Activated CD4-positive, alpha-beta T cell treated with anti-CD3 and anti-CD28 coated beads for 4 hours (primary cell): ENCODE results near the gene CCDC73.
"Not testable (repeated sequence)": the region's sequence is repeated elsewhere in the genome, so short reads cannot be mapped to it uniquely, and the experiment has no call there.

Experiments used
- DNase-seq, 2 donors: peaks; one replicate each; pipeline ENCODE4 v3.0.0-alpha.2; 2020

CCDC73 gene

DNA sequence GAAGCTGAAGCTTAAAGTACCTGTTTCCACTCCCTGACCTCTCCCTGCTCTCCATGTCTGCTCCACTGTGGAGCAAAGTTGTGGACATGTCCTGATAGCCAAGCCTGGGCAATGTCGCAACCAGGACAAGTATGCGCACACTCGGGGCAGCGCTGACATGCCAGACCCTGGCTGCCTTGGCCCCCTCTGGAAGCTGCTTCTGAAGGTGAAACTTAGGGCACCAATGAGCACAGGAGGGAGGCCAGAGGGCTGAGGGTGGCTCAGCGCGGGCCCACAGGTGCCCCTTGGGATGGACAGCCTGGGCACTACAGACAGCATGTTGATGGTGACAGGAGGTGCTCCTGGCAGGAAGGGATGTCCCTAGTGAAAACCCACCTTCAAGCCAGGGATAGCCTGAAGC, 90.2 kb downstream of the CCDC73 start:
- DNase-seq: no peak

- no peak for DNase-seq
Observed at GRCh38 chr11:32701616-32702015, 92.8 kb downstream of the CCDC73 start.

- DNase-seq: no peak
Observed at GRCh38 chr11:32698579-32698978, 95.9 kb downstream of the CCDC73 start.

- DNase-seq: no peak
Observed at GRCh38 chr11:32671051-32671450, 123.4 kb downstream of the CCDC73 start.

DNA sequence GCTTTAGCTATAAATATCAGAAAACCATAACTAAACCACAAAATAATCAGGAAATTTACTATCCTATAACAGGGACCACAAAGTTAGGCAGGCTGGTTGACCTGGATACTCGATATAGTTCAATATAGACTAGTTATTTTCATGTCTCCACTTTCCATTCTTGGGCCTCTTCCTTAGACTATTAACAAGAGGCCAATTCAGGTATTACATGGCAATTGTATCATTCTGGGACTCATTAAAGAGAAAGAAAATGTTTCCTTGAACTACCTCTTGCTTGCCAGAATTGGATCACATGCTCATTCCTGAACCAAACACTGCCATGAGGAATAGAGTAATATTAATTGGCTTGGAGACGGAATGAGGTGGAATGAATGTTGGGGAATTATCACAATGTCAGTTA, 134.8 kb downstream of the CCDC73 start:
- DNase-seq: no peak

DNA sequence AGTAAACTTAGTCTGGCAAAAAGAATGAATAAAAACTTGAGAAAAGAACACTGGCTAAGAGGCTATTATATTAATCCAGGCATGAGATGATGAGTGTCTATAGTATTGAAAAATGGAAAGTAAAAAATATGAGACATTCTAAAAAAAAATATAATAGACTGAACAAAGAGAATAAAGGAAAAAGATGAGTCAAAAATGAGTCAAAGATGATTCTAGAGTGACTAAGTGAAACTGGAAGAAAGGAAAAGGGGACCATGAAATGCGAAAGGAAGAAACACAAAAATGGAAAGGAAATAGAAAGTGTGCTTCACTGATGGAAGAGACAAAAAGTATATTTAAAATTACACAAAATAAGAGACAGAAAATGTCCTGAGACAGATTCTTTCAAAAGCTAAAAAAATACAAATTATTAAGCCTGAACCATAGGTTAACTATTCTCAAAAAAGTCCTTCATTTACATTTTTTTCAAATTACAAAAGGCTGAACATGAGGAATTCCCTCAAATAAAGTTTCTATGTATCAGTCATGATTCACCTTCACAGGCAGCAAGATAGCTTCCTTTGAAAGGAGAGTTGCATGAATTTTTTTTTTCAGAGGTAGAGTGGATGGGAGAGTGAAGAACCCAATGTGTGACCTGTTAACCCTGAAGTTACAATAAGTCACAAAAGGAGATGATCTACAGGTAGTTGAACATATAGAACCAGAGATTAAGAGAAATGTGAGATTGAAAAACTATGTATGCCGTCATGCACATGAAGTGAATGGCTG, 135.6 kb downstream of the CCDC73 start:
- DNase-seq: no peak

DNA sequence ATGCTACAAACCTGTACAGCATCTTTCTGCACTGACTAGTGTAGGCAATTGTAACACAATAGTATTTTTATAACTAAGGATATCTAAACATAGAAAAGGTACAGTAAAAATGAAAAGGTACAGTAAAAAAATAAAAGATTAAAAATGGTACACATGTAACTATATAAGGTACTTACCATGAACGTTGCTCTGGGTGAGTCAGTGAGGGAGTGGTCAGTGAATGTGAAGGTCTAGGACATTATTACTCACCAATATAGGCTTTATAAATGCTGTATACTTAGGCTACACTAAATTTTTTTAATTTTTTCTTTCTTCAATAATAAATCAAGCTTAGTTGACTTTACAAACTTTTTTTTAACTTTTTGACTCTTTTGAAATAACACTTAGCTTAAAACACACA, 150.9 kb downstream of the CCDC73 start:
- no peak for DNase-seq

- DNase-seq: no peak
Observed at GRCh38 chr11:32641361-32641760, 153.1 kb downstream of the CCDC73 start.

DNA sequence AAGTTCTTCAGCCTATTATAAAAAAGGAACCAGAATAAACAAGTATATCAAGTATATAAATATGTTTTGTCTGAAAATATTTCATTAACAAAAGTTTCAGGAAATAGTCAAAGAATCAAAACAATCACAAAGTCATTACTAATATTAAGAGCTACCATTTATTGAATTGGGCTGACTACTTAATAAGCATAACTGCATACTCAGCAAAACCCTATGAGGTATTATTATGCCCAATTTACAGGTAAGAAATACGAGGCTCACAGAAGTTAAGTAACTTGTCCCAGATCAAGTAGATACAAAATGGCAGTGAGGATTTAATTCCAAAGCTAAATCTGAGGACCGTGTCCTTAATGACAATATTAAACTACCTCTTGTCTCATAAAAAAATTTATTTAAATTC, 158.6 kb downstream of the CCDC73 start:
- no peak for DNase-seq

GRCh38 chr11:32630844-32631243, 163.6 kb downstream of the CCDC73 start:
- DNase-seq: no peak

GRCh38 chr11:32616903-32617302, 177.6 kb downstream of the CCDC73 start:
- no peak for DNase-seq

DNA sequence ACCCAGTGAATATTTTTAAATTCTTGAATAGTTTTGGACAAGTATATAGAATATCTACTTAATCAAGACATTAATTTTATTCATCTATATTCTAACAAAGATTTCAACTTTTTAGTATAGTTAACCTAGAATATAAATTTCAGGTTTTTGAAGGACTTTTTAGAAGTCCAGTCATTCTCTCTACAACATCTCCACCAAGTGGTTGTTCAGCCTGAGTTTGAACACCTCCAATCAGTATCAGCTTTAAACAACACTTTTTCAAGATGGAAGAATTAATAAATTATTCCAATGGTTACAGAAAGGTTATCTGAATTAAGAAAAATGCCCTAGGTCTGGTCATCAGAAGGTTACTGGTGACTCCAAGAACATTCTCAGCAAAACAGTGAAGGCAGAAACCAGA, 179.0 kb downstream of the CCDC73 start:
- no peak for DNase-seq

GRCh38 chr11:32613500-32614151, 180.8 kb downstream of the CCDC73 start:
- DNase-seq: no peak

- no peak for DNase-seq
Observed at GRCh38 chr11:32610797-32611352, 183.6 kb downstream of the CCDC73 start.

DNA sequence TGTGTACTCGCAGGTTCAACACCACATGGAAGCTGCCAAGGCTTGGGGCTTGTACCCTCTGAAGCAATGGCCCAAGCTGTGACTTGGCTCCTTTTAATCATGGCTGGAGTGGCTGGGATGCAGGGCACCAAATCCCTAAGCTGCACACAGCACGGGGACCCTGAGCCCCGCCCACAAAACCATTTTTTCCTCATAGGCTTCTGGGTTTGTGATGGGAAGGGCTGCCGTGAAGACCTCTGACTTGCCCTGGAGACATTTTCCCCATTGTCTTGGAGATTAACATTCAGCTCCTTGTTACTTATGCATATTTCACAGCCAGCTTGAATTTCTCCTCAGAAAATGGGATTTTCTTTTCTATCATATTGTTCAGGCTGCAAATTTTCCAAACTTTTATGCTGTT, 185.6 kb downstream of the CCDC73 start:
- DNase-seq: not testable (repeated sequence)

DNA sequence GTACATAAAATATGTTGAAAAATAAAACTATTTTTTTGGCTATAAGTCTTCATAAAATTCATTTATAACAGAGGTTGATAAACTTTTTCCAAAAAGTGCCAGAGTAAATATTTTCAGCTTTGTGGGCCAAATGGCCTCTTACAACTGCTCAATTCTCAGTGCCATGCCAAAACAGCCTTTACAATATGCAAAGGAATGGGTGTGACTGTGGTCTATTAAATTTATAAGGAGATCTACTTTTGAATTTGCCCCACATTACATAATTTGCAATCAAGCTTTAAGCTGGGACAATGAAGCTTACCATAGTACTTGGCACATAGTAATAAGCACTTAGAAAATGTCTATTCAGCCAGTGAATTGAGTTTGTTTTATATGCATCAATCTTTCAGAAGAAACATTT, 188.2 kb downstream of the CCDC73 start:
- DNase-seq: no peak

DNA sequence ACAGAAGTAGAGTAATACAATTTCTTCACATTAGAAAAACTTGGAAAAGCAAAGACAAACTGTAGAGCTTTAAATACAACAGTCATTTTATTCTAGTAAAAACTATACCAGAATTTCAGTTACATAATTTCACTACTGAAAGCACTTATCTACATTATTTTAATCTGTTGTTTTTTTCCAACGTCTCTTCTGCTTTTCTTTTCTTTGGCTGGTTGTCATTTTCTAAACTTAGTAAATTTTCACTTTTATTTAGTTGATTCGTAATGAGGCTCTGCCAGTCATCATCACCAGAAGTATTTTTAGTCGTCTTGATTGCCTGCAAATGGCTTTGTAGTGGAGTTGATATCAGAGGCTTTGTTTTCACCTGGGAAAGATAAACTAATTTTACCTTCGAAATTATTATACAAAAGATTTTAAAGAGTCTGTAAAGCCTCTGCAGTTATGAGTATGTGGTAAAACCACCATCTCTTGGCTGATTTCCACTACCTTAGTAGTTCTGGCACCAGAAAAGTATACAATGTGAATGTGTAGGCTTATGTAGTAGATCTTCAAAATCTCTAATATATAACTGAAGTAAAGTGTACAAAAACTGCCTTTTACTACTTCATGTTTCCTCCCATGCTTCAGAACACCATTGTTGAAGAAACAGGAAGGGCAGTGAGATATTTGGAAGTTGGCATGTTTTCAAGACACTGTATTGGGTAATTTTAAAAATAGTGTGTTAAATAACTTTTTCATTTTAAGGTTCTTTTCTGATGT, 191.6 kb downstream of the CCDC73 start:
- no peak for DNase-seq

- DNase-seq: no peak
Observed at GRCh38 chr11:32597921-32598320, 196.5 kb downstream of the CCDC73 start.

DNA sequence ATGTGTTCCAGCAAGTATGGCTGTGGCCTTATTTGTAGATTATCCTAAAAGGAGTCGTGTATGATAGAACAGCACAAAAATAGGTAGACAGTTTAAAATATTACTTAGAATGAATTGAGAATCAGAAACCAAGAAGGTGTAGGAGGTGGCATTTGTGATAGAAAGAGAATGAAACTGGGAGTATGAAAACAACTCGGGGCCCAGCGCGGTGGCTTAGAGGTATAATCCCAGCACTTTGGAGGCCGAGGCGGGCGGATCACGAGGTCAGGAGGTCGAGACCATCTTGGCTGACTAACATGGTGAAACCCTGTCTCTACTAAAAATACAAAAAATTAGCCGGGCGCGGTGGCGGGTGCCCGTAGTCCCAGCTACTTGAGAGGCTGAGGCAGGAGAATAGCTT, 198.3 kb downstream of the CCDC73 start:
- DNase-seq: not testable (repeated sequence)

GRCh38 chr11:32594272-32594671, 200.2 kb downstream of the CCDC73 start:
- DNase-seq: no peak

- DNase-seq: no peak
Observed at GRCh38 chr11:32586576-32587190, 207.8 kb downstream of the CCDC73 start.

GRCh38 chr11:32584921-32585320, 209.5 kb downstream of the CCDC73 start:
- DNase-seq: no peak
